T1000 (cell line): ENCODE data around the gene RAB1B.
"Not testable (repeated sequence)": the region's sequence is repeated elsewhere in the genome, so short reads cannot be mapped to it uniquely, and the experiment has no call there.

ENCODE experiments used
- DNase-seq: peaks from one replicate; lab custom pipeline; 2025; ENCODE audit warnings: mixed read lengths; lab: John Stamatoyannopoulos, UW

Gene RAB1B

GRCh38 chr11:66309475-66309874 is 41.0 kb downstream of the RAB1B start:
- no peak for DNase-seq

DNA sequence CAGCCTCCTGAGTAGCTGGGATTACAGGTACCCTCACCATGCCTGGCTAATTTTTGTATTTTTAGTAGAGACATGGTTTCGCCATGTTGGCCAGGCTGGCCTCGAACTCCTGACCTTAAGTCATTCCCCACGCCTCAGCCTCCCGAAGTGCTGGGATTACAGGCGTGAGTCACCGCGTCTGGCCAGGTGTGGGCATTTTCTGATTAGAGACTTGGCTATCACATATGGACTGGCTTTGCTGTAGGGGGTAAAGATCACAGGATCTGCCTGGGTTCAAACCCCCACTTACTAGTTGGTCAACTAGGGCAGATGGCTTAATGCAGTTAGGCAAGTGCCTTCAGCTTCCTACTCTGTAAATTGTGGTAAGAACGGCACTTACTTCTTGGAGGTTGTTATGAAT is 41.9 kb downstream of the RAB1B start:
- no peak for DNase-seq

GRCh38 chr11:66310803-66311440 is 42.5 kb downstream of the RAB1B start:
- DNase-seq, result not testable (repeated sequence)

GRCh38 chr11:66311470-66311964 is 43.1 kb downstream of the RAB1B start:
- DNase-seq, result no peak

GRCh38 chr11:66311965-66312548 is 43.6 kb downstream of the RAB1B start:
- DNase-seq, result peak; percentile 95

DNA sequence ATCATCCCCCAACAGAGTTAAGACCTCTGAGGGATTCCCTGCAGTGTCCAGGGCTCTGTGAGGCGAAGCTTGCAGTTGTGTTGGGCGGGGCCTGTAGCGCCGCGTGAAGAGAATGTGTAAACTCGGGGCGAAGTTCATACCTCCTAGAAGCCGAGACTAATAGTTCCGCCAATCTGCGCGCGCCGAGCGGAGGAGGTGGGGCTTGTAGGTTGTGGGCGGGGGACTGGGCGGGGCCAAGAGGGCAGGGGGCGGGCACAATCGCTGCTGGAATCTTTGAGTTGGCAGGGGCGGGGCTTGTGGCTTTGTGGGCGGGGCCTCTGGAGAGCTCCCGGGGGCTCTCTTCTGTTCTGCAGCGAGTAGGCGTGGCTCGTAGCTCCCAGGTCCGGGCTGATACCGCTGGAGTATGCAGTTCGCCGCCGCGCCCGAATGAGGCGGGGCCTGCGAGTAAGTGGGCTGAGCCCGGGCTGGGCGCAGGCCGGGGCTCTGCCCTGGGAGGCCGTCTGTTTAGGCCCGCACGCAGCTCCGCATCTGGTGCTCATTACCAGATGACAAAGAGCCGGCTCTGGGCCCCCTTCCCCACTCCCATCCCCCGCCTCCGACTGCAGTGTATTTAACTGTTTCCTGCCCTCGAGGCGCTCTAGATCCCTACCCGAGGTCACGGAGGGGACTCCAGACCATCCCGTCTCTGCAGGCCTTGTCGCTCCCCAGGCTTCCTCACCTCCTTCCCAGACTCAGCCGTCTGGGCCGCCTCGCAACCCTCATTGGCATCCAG is 44.3 kb downstream of the RAB1B start:
- DNase-seq, result peak; percentile 99

- DNase-seq, result no peak
These were observed 45.1 kb downstream of the RAB1B start for GRCh38 chr11:66313321-66314185.

DNA sequence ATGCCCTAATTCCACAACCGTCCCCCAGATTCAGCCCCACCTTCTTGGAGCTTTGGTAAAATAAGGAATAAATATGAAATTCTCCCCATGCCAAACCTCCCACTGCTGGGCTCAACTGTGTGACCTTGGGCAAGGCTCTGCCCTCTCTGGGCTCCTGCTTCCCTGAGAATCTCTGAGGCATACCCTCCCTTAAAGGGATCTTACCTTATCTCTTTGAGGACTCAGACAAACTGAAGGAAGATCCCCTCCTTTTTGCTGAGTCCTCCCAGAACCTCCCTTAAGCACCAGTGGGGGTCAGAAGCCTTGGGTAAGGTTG is 45.7 kb downstream of the RAB1B start:
- no peak for DNase-seq

DNA sequence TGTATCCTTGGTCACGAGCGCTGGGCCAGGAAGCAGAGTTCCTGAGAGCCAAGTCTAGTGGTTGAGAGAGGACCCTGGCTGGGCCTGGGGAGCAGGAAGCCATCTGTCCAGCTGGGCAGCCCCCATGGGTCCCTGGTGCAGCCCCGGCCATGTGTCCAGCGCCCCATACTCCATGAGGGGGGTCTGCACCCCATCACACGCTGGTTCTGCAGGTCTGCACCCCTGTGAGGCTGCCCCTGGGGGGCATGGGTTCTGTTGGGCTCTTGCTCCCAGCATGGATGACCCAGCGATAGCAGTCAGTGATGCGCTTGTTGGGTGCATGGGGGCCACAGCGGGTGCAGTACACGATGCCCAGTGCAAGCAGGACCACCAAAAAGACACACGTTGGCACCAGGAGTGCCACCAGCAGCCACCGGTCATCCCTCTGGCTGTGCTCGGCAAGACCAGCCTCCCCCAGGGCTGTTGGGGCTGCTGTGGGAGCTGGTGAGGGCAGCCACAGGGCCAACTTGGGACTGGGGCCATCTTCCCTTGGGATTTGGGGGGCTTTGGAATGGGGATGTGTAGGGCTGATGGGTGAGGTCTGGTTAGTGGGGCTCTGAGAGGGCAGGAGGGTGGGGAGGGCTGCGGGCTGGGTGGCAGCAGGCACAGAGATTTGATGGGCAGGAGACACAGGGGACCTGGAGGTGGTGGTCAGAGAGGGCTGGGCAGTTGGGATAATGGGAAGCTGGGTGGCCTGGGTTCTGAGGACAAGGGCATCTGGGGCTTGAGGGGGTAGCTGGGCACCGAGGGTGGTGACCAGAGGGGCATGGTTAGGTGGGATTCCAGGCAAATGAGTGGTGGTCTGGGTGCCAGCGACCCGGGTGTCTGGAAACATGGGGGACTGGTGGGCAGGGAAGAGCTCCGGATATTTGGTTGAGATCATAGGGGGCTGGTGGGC is 46.4 kb downstream of the RAB1B start:
- no peak for DNase-seq

- DNase-seq, result no peak
These were observed 47.1 kb downstream of the RAB1B start for GRCh38 chr11:66315498-66315885.

GRCh38 chr11:66315921-66316811 is 47.7 kb downstream of the RAB1B start:
- DNase-seq, result no peak

DNA sequence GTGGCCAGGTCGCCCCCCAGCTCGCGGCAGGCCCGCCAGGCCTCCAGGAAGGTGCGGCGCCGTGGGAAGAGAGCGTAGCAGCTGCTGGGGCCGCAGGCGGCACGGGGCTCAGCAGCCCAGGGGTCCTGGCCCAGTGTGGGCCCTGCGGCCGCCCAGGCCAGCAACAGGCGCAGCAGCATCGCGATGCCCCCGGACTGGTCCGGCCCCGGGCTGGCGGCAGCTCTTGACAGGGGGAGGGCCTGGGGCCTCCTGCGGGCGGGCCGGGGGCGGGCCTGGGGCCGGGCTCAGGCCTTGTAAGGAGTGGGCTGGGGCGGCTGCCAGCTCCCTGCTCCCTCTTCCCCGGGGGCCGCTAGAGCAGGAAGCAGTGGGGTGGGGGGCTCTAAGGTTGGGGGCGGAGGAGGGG is 48.4 kb downstream of the RAB1B start, which contains the start of gene CD248:
Gene CD248, minus strand, starts transcription at position 196 of the 403 bp plus-strand sequence. Its CDS starts 17 bp downstream, at position 179.
- no peak for DNase-seq

- no peak for DNase-seq
These were observed 48.9 kb downstream of the RAB1B start for GRCh38 chr11:66317322-66317722.

DNA sequence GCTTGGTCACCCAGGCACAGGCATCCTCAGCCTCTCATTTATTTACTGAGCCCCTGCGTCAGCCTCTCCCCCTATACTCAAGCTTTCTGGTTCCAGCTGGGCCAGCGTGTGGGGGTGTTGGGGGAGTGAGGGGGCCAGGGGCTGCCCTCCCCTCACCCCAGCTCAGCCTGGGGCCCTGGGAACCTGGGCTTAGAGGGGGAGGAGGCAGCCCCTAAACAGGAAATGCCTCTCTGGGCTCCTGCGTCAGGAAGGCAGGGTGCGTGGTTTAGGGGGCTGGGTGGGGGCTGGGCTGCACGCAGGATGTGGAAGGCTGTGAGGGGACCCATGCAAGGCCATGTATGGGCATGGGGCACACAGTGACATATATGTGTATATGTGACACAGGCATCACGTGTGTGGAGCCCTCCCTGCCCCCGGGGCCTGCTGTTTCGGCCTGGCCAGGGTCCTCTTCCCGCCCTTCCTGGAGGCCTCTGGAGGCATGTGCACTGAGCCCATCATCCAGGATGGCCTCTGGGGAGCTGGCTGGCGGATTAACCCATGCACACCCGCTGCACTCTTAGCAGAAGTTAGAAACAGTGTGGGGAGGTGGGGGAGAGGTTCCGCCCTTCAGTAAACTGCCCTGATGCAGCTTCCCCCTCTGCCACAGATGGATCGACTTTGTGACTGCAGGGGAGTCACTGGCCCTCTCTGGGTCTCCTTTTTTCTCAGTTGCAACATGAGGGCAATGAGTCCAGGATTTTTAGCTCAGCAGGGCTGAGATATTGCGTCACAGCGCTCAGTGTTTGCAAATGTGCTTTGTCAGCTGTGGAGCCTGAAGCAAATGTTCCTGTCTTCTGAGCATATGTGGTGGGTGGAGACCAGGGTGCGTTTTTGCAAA is 49.5 kb downstream of the RAB1B start:
- no peak for DNase-seq

- no peak for DNase-seq
These were observed 50.1 kb downstream of the RAB1B start for GRCh38 chr11:66318600-66318970.

DNA sequence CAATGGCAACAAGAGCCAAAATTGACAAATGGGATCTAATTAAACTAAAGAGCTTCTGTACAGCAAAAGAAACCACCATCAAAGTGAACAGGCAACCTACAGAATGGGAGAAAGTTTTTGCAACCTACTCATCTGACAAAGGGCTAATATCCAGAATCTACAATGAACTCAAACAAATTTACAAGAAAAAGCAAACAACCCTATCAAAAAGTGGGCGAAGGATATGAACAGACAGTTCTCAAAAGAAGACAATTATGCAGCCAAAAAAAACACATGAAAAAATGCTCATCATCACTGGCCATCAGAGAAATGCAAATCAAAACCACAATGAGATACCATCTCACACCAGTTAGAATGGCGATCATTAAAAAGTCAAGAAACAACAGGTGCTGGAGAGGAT is 51.9 kb downstream of the RAB1B start:
- DNase-seq, result not testable (repeated sequence)

DNA sequence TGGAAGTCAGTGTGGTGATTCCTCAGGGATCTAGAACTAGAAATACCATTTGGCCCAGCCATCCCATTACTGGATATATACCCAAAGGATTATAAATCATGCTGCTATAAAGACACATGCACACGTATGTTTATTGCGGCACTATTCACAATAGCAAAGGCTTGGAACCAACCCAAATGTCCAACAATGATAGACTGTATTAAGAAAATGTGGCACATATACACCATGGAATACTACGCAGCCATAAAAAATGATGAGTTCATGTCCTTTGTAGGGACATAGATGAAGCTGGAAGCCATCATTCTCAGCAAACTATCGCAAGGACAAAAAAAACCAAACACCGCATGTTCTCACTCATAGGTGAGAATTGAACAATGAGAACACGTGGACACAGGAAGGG is 52.3 kb downstream of the RAB1B start:
- DNase-seq, result not testable (repeated sequence)

DNA sequence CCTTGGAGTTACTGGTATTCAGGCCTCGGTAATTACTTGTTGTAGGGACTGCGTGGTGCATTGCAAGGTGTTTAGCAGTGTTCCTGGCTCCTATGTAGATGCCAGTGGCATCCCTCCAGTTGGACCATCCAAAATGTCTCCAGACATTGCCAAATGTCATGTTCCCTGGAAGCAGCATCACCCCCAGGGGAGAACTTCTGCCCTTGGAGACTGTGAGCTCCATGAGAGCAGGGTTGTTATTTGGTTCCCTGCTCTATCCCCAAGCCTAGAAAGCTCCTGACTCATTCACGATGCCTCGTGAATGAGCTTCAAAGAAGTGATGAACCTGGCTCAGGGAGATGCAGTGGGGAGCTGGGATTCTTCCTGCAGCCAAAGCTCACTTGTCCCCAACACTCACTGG is 53.2 kb downstream of the RAB1B start:
- DNase-seq, result no peak
